ENCODE data around the gene WRAP53. TPM values are rescaled to one million over a fixed set of nuclear protein-coding genes. Genes with fewer than 3 reads are reported as not detected.
A peak's percentile ranks its signal among the peaks of the same experiment; 100 is the strongest.

Gene WRAP53
- total and polyA plus RNA-seq, 10 of the 15 experiments (the other 5 are each of a cell fraction or from before 2014, with no cell fraction given): 1.9 to 42.0 (median 21.9) TPM

- Histone ChIP-seq H3K27ac (ENCODE audit: control insufficient read depth, insufficient read depth) (no peak overlapping the region), H3K9ac (ENCODE audit: control insufficient read depth, insufficient read depth, low read length) (no peak overlapping the region), H2AFZ (ENCODE audit: control insufficient read depth, low read depth, low read length) (no peak overlapping the region), H3K4me1 (ENCODE audit: control insufficient read depth, insufficient read depth, low read length) (peaks cover 3% of the 10 kb centered on the region; the same call in 1 of the 2 replicates), H4K20me1 (ENCODE audit: control insufficient read depth, insufficient read depth) (no peaks in the 10 kb centered on the region), H3K36me3 (ENCODE audit: control insufficient read depth in 2 of 2, insufficient read depth in 2 of 2, low read length in 1 of 2) (no peaks in the 10 kb centered on the region), H3K4me3 (no peak overlapping the region), H3K79me2 (ENCODE audit: control insufficient read depth, insufficient read depth, low read length) (no peaks in the 10 kb centered on the region), H3K4me2 (ENCODE audit: control insufficient read depth, insufficient read depth) (no peak overlapping the region; the same call in 1 of the 2 replicates), H3K27me3 (replicated peaks in 1 of 2; ENCODE audit: control insufficient read depth in 2 of 2, insufficient read depth in 2 of 2, low read length in 1 of 2) (peaks cover 5 to 11% of the 10 kb centered on the region in 2 experiments), H3K9me3 (replicated peaks; ENCODE audit: control insufficient read depth, insufficient read depth, low read length) (no peaks in the 10 kb centered on the region)
- in situ Hi-C loops (cut with MboI) (no loop called here), intact Hi-C loops (cut with micrococcal nuclease; ENCODE audit: unreplicated experiment) (no loop called here)
- BruUV-seq (replicated peaks): no TSS peak
- no peak for FAIRE-seq
- ChIA-PET CTCF (interaction anchor here (0.6 to 1.2 kb wide), 3 partner anchors 9 to 1116 kb away, joined by 3 to 4 read pairs (median 3); no protein-coding TSS in a partner anchor), SMC1A (ENCODE audit: uncharacterized antibody, unreplicated experiment) (no interaction called here), RAD21 (ENCODE audit: unreplicated experiment) (interaction anchor here (0.9 kb wide), 1 partner anchor 35 kb away, joined by 3 read pairs; the partner anchor contains the start of gene TP53), POLR2A (interaction anchor here (0.6 to 1.8 kb wide), 4 partner anchors 9 to 248 kb away, joined by 3 to 8 read pairs (median 6); partner anchors contain the start of gene TP53)
- TF ChIP-seq SMAD1 (IDR thresholded peaks at IDR 0.05; ENCODE audit: low read depth, partially characterized antibody): no peak
- TF ChIP-seq SUZ12 (IDR thresholded peaks at IDR 0.05; ENCODE audit: unreplicated experiment): peak; percentile 14
- no peak for TF ChIP-seq ZBTB33 (IDR thresholded peaks at IDR 0.05)
- TF ChIP-seq MYB (IDR thresholded peaks at IDR 0.05; ENCODE audit: borderline replicate concordance, low read depth, low read length): no peak
- TF ChIP-seq ZBTB11 (CRISPR knock-in tag; IDR thresholded peaks at IDR 0.05): no peak
- 0 out of 3 replicates have a peak, but pooled peaks of 1 of the 2 experiments have one; percentile 5 for TF ChIP-seq EGR1 (IDR thresholded peaks at IDR 0.05; ENCODE audit: borderline replicate concordance in 1 of 2, low read depth in 2 of 2, low read length in 2 of 2)
- no peak for TF ChIP-seq BMI1 (IDR thresholded peaks at IDR 0.05; ENCODE audit: borderline replicate concordance)
- no peak for TF ChIP-seq IRF4 (IDR thresholded peaks at IDR 0.05; ENCODE audit: low read depth, low read length)
- no peak for ATAC-seq
- no peak for DNase-seq (ENCODE audit: low read depth, low spot score)
- WGBS (ENCODE audit: insufficient coverage, insufficient replicate concordance, low lambda C conversion rate, missing lambda C conversion rate): 10% methylated on average over 33 of the region's 54 CpGs
Observed at GRCh38 chr17:7651665-7652387, 36.5 kb upstream of the WRAP53 start.
